NCI-H1105 treated with DMSO at 0.1 percent for 48 hours (cell line): ENCODE measurements around the gene ELL.

ENCODE experiments used
- DNase-seq: peaks from one replicate; lab custom pipeline; 2025; lab: John Stamatoyannopoulos, UW

ELL gene

DNA sequence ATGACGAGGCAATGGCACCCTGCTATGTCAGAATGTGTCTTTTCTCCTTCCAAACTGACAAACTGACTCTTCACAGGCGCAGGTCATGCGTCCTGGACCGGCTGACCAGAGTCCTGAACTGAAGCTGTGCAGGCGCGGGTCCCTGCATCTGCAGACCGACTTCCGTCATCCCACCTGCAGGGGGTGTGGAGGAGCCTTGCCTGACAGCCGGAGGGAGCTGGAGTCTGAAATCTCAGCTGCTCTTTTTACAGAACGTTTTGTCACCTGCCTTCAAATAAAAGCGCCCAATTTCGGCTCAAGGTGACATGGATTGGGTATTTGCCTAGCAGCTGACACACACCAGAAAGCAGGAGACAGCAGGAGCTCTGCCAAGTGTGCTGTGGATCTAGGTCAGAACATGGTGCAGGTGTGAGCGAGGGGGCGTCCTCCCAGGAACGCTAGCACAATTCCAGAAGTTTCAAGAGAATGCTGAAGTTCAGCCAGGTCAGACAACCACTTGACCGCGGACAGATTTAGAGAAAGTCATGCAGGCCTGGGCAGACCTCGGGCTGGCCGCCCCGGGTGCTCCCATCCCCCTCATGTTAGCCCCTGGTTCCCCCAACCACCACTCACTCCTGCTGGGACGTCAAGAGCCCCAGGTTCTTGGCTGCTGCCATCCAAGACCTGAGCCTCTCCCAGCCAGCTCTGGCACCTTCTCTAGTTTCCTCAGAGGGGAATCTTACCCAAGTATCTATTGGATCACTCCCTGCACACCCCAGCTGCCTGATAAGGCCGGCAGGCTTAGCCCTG, 32.8 kb downstream of the ELL start:
- DNase-seq = peak; percentile 76

GRCh38 chr19:18488403-18488723, 33.5 kb downstream of the ELL start:
- DNase-seq = no peak

GRCh38 chr19:18487576-18488402, 34.1 kb downstream of the ELL start:
- DNase-seq = no peak

DNA sequence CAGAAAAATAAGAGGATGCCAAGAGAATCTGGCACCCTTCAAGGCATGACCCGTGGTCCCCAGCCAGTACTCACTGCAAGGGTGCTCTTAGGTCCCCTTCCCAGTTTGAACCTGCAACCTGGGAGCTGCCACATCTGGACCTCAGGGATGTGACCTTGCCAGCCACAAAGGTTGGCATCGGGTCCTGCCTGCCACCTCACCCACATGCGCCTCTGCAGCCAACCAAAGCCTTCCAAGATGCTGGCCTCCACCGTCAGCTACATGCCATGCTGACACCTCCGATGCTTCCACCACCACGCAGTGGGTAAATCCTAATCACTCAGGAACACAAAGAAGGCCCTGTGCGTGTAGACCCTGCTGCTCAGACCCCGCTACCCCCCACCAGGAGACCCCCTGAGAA, 35.1 kb downstream of the ELL start:
- no peak for DNase-seq

GRCh38 chr19:18484992-18485391, 36.9 kb downstream of the ELL start:
- DNase-seq = no peak

DNA sequence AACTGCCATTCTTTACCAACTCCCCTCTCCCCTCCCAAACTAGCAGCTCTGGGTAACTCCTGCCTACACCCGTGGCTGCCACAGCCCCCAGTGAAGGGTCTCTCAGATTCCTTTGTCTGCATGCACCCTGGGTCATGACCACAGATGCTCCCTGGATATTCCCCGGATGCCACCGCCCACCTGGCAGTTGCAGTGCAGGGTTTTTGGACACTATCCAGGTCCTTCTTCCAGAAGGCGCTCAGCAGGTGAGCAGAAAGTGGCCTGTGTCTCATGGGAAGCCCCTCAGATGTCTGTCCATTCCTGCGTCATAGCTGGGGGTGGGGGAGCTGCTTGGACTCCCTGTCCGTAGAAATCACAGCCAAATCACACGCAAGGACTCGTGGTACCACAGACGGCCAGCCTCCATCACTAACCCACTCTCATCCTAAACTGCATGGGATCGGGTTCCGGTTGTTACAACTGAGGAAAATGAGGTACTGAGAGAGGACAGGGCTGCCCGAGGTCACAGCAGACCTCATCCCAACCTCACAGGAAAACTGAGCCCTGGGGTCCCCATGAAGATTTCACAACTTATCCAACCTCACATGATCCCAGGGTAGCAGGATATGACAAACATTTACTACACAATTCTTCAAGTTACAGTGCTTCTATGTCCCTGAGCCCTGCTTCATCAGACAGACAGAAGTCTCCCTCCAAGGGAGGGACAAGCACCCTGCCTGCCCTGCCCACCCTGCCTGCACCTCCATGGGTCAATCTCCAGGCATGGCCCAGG, 38.6 kb downstream of the ELL start:
- DNase-seq = peak; percentile 92

DNA sequence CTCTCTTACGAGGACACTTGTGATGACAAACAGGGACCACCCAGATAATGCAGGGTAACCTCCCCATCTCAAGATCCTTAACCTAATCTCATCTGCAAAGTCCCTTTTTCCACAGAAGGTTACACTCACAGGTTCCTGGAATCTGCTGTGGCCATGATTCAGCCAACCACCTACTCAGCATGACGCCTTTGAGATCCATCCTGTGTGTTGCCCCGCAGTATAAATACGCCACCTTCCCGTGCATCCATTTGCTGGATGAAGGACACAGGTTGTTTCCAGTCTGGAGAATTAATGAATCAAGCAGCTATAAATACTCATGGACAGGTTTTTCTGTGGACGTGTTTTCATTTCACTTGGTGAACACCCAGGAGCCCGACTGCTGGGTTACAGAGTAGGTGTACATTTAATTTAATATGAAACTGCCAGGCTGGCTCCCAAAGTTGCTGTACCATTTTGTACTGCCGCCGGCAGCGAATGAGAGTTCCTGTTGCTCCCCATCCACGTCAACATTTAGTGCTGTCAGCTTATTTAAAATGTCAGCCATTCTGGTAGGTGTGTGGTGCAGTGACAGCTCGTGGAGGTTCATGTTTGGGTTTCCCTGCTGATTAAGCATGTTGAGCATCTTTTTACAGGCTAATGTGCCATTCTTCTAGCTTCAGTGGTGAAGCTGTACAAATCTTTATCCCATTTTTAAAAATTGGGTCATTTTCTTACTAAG, 40.2 kb downstream of the ELL start:
- no peak for DNase-seq

DNA sequence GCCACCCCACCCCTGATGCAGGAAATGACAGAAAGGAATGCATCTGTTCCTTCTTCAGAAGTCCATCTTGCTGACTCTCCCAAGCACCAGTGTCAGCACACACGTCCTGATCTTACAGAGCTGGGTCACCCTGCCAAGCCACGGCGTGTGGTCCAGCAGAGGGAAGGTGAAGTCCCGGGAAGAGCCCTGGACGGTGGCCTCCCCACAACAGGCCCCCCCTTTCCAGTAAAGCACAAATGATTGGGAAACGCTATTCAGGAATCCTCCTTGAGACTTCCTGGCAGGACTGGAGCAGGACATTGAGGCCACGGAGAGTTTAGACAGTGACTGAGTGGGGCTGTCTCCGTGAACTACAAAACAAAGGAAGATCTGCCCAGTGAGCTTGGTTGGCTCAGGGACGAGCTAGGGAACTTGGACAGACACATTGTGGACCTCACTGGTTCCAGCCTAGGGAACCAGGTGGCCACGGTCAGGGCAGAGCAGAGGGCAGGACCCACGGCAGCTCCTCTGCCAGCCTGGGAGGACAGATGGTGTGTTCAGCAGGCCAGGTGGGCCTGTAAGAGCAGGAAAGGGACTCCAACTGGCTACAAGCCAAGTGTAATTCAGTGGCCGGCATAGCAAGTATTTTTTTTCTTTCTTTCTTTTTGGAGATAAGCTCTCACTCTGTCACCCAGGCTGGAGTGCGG, 41.7 kb downstream of the ELL start:
- peak; percentile 86 for DNase-seq

- DNase-seq = no peak
Observed at GRCh38 chr19:18478545-18479311, 43.1 kb downstream of the ELL start.

- no peak for DNase-seq
Observed at GRCh38 chr19:18477974-18478373, 43.9 kb downstream of the ELL start.

DNA sequence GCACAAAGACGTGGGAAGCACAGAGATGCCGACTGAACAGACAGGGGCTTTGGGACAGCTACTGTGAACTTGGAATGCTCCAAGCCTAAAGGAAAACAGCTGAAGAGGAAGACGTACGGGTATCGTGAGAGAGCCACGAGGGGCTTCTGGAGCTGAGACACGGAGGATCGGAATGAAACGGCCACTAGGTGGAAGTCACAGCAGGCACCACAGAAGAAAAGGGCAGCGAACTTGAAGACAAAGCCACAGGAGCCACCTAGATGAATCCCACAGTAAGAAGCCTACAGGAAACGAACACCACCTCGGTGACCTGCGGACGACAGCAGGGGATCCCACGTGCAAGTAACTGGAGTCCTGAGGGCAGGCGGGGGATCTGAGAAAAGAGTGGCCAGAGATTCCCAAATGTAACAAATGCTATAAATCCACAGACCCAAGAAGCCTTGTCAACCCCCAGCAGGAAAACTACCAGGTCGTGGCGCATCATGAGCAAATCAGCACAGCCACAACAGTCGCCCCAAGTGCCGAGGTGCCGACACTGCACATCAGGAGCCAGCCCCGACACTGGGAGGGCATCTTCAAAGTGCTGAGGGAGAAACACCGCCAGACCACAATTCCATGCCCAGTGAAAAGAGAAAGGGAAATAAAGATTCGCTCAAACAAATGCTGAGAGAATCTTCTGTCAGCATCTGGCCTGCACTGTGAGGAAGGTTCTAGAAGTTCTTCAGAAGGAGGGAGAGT, 44.7 kb downstream of the ELL start:
- DNase-seq = no peak

GRCh38 chr19:18476507-18477041, 45.3 kb downstream of the ELL start:
- DNase-seq = no peak

GRCh38 chr19:18475762-18476331, 46.0 kb downstream of the ELL start:
- no peak for DNase-seq

DNA sequence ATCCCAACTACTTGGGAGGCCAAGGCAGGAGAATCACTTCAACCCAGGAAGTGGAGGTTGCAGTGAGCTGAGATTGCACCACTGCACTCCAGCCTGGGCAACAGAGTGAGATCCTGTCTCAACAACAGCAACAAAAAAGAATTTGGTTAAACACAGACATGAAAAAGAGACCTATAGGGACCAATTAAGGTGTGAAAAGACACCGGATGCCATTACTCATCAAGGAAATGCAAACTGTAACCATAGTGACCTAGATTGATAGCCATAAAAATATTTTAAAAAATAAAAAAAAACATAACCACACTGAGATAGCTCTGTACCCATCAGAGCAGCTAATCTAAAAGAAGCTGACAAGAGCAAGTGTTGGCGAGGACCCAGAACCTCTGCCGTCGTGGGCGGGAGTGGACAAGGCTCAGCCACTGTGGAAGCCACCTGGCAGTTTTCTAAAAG, 46.8 kb downstream of the ELL start:
- DNase-seq = no peak

DNA sequence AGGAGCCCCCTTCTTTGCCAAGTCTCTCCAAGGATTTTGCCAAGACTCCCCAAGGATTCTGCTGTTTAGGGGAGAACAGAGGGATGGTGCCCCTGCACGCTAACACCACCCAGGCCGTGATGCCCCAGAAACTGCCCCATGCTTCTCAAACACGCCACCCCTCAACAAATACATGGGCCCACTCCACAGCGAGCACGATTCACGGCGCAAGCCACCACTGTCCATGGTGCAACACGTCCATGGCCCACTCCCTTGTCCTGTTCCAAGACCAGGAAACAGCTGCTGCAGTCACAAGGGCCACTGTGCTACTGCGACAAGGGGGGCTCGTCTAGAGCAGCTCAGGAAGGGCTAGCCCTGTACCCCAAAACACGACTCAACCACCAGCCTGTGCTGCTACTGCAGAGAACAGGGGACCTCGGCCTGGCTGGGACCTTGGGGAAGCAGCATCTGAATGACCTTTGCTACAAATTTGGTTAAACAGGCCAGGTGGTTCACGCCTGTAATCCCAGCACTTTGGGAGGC, 47.4 kb downstream of the ELL start:
- DNase-seq = no peak

DNA sequence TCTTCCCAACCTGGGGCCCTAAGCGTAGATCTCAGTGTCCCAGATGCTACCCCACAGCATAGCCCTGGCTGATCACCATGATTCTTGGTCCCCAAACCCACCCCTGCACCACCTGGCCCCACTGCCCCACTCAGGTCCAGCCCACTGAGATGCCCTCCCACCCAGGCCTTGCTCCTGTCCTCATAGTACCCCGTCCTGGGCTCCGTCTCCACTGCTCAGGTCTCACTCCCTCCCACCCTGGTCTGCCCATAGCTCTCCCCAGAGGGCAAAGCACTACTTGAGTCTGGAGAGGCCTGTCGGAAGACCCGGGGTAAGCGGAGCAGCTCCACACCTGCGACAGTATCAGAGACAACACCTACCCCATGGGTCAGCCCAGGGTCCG, 48.2 kb downstream of the ELL start:
- no peak for DNase-seq

- DNase-seq = no peak
Observed at GRCh38 chr19:18473003-18473705, 48.7 kb downstream of the ELL start.

DNA sequence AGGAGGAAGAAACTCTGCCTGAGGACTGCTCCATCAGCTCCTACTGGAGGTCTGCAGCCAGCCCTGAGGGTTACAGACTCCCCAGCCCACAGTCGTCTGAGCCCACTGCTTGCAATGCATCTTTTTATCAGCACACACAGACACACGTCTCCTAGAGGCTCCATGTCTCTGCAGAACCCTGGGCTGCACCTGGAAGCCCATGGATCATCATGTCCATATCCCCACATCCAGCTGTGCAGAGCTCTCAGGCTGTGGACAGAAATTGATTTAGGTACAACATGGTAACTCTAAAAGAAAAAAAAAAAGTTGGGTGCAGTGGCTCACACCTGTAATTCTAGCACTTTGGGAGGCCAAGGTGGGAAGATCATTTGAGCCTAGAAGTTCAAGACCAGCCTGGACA, 51.1 kb downstream of the ELL start:
- DNase-seq = no peak
